Measurements from ENCODE around the gene TBX15.

The TBX15 gene

DNA sequence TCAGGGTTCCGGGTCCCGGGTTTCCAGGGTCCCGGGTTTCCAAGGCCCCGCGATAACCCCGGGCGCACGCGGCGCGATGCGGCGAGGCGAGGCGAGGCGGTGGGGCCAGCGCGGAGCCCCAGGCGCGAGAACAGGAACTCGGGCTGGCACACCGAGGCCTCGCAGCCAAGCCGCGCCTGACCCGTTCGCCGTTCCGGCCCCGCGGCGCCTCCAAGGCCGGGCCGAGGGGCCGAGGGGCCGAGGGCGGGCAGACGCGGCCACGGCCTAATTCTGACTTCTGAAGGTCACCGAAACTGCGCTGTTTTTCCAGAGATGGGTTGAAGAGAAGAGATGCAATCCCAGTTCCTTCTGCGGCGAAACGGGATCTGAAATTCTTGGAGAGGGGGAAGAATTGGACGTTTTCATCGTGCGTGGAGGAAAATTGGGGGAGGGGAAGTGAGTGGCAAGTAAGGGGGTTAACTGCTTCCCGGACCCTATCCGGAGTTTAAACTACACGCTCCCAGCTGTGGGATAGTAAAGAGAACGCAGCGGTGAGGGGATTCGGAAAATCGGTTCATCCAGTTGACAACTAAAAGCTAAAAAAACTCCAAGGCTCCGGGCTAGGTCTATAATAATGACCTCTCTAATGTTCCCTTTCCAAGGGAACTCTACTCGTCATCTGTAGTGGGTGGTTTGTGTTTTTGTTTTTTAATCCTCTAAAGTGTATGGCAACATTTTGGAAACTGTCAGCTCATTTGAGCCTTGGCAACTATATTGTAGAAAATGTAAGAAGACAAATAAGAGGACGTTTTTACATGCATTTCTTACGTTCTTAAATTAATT, 8.2 kb downstream of the TBX15 start:
- ChIA-PET POLR2A (no interaction called here), CTCF (interaction anchor here (3.5 kb wide), 1 partner anchor 29 kb away, joined by 13 read pairs; no protein-coding TSS in a partner anchor)

DNA sequence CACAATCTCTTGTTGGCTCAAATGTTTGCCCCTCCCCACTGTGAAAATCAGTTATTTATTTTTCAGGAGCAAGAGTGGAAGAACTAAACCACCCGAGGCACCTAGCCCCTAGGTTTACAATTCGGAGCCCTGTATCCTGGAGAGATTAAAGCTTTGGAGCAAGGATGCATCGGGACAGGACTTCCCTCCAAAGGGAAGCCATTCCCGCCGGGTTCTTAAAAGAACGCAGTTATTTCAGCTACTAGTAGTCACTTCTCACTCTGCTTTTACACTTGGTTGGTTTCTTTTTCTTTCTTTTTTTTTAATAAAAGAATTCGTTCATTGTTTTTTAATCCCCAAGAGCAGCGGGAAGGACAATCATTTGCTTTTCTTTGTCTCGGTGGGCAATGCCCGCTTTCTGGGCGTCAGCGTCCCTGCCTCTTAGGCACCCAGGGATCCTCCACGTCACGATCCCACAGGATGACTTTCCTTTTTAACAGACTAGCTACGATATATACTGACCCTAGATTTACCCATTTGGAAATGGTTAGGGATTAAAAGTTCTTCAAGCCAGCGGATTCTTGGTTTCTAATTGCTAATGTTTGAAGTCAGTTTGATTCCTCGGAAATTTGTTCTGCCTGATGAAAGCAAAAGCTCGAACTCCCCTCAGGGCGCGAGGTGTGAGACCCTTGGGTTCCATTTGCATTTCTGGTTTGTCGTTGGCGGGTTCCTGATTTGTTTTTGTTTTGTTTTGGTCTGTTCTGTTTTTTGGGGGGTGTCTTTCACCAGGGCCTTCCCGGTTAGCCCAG, 9.0 kb downstream of the TBX15 start:
- 13% methylated on average over 19 of the region's 23 CpGs for WGBS (ENCODE audit: insufficient coverage)
- peaks cover 0 to 15% (median 0%) of the 10 kb centered on the region in 5 experiments for H3K9me3 ChIP-seq (ENCODE audit: control extremely low read depth in 1 of 5, control insufficient read depth in 4 of 5, insufficient read depth in 2 of 5, low read depth in 1 of 5, low read length in 4 of 5)
- ChIA-PET POLR2A (interaction anchor here (0.9 kb wide), 1 partner anchor 10 kb away, joined by 3 read pairs; no protein-coding TSS in a partner anchor), CTCF (interaction anchor here (1.0 to 3.5 kb wide), 3 partner anchors 17 to 30 kb away, joined by 4 to 13 read pairs (median 4); no protein-coding TSS in a partner anchor)
- H3K36me3 ChIP-seq (ENCODE audit: control insufficient read depth in 4 of 4, insufficient read depth in 4 of 4, low read length in 3 of 4), result no peaks in the 10 kb centered on the region
- H3K27me3 ChIP-seq (replicated peaks in 2 of 5; ENCODE audit: control insufficient read depth in 4 of 5, insufficient read depth in 5 of 5, low read length in 4 of 5), result peaks cover 36 to 99% (median 62%) of the 10 kb centered on the region in 5 experiments
- H3K27ac ChIP-seq (ENCODE audit: insufficient read depth in 1 of 2, low read depth in 1 of 2, low read length in 2 of 2, poor library complexity in 1 of 2, severe bottlenecking in 2 of 2), result no peak overlapping the region
- H3K4me1 ChIP-seq (ENCODE audit: control extremely low read depth in 1 of 4, control insufficient read depth in 4 of 4, insufficient read depth in 4 of 4, low read length in 3 of 4), result peaks cover 0 to 11% (median 6%) of the 10 kb centered on the region in 4 experiments
- DNase-seq, result no peak
- H3K4me3 ChIP-seq (ENCODE audit: control insufficient read depth in 1 of 7, extremely low read depth in 1 of 7, insufficient read depth in 4 of 7, low read depth in 2 of 7, low read length in 6 of 7), result no peak overlapping the region

More for the DNA sequence above, 8.2 kb downstream of the TBX15 start:
- no peak overlapping the region for H3K4me3 ChIP-seq (ENCODE audit: control insufficient read depth in 1 of 7, extremely low read depth in 1 of 7, insufficient read depth in 4 of 7, low read depth in 2 of 7, low read length in 6 of 7)
- peaks cover 0 to 15% (median 0%) of the 10 kb centered on the region in 5 experiments for H3K9me3 ChIP-seq (ENCODE audit: control extremely low read depth in 1 of 5, control insufficient read depth in 4 of 5, insufficient read depth in 2 of 5, low read depth in 1 of 5, low read length in 4 of 5)
- no peaks in the 10 kb centered on the region for H3K36me3 ChIP-seq (ENCODE audit: control insufficient read depth in 4 of 4, insufficient read depth in 4 of 4, low read length in 3 of 4)
- H3K27me3 ChIP-seq (replicated peaks in 2 of 5; ENCODE audit: control insufficient read depth in 4 of 5, insufficient read depth in 5 of 5, low read length in 4 of 5), result peaks cover 30 to 99% (median 64%) of the 10 kb centered on the region in 5 experiments
- no peak for DNase-seq
- H3K27ac ChIP-seq (ENCODE audit: insufficient read depth in 1 of 2, low read depth in 1 of 2, low read length in 2 of 2, poor library complexity in 1 of 2, severe bottlenecking in 2 of 2), result no peak overlapping the region
- peaks cover 0 to 18% (median 12%) of the 10 kb centered on the region in 4 experiments for H3K4me1 ChIP-seq (ENCODE audit: control extremely low read depth in 1 of 4, control insufficient read depth in 4 of 4, insufficient read depth in 4 of 4, low read length in 3 of 4)
- 5% methylated on average over 47 of the region's 59 CpGs for WGBS (ENCODE audit: insufficient coverage)

DNA sequence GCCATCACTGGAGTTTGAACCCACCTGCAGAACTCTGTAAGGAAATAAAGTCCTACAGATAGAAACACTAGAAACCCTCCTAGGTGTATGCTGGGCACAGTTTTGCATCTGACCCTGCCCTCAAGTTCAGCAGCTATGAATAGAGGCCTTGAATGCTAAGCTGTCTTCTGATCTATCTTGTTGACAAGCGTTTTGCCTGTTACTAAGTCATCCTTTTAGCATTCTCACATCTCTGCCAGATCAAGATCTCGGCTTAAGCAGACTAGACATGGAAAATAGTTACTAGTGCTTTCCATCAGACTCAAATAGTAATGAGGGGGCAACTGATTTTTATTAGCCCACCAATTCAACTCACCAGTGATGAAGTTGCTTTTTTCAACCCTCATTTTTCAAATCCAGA, 10.5 kb downstream of the TBX15 start:
- POLR2A ChIA-PET, result no interaction called here
- peaks cover 0 to under 1% (median 0%) of the 10 kb centered on the region in 5 experiments for H3K9me3 ChIP-seq (ENCODE audit: control extremely low read depth in 1 of 5, control insufficient read depth in 4 of 5, insufficient read depth in 2 of 5, low read depth in 1 of 5, low read length in 4 of 5)
- CTCF ChIA-PET, result interaction anchor here (1.0 to 1.7 kb wide), 3 partner anchors 15 to 31 kb away, joined by 3 to 7 read pairs (median 4); no protein-coding TSS in a partner anchor
- H3K4me1 ChIP-seq (ENCODE audit: control extremely low read depth in 1 of 4, control insufficient read depth in 4 of 4, insufficient read depth in 4 of 4, low read length in 3 of 4), result peaks cover 0 to 9% (median 4%) of the 10 kb centered on the region in 4 experiments
- no peaks in the 10 kb centered on the region for H3K36me3 ChIP-seq (ENCODE audit: control insufficient read depth in 4 of 4, insufficient read depth in 4 of 4, low read length in 3 of 4)
- no peak overlapping the region for H3K27ac ChIP-seq (ENCODE audit: insufficient read depth in 1 of 2, low read depth in 1 of 2, low read length in 2 of 2, poor library complexity in 1 of 2, severe bottlenecking in 2 of 2)
- 50% methylated on average over 2 of the region's 2 CpGs for WGBS (ENCODE audit: insufficient coverage)
- no peak for DNase-seq
- H3K4me3 ChIP-seq (ENCODE audit: control insufficient read depth in 1 of 7, extremely low read depth in 1 of 7, insufficient read depth in 4 of 7, low read depth in 2 of 7, low read length in 6 of 7), result no peak overlapping the region
- H3K27me3 ChIP-seq (replicated peaks in 2 of 5; ENCODE audit: control insufficient read depth in 4 of 5, insufficient read depth in 5 of 5, low read length in 4 of 5), result peaks cover 37 to 98% (median 49%) of the 10 kb centered on the region in 5 experiments

DNA sequence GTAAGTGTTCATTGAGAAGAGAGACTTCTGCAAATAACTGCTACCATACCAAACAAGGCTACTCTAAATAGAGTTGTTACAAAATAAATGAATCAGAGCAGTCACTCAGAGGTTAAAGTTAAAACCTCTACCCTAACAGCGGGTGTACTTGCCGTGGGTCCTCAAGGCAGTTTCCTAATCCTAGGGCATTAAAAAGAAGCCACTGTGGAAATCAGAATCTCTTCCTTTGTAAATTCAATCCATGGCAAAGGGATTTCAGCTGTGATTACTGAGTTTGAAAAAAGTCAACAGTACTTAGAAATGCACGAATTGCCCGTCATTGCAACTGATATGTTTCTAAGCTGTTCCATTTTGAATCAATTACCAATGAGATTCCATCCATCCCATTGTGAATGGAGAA, 13.5 kb downstream of the TBX15 start:
- Histone ChIP-seq H3K36me3 (ENCODE audit: control insufficient read depth in 4 of 4, insufficient read depth in 4 of 4, low read length in 3 of 4) (no peaks in the 10 kb centered on the region), H3K4me1 (ENCODE audit: control extremely low read depth in 1 of 4, control insufficient read depth in 4 of 4, insufficient read depth in 4 of 4, low read length in 3 of 4) (peaks cover 0 to 4% (median 2%) of the 10 kb centered on the region in 4 experiments), H3K27ac (ENCODE audit: insufficient read depth in 1 of 2, low read depth in 1 of 2, low read length in 2 of 2, poor library complexity in 1 of 2, severe bottlenecking in 2 of 2) (no peak overlapping the region), H3K27me3 (replicated peaks in 2 of 5; ENCODE audit: control insufficient read depth in 4 of 5, insufficient read depth in 5 of 5, low read length in 4 of 5) (peaks cover 15 to 88% (median 37%) of the 10 kb centered on the region in 5 experiments), H3K9me3 (ENCODE audit: control extremely low read depth in 1 of 5, control insufficient read depth in 4 of 5, insufficient read depth in 2 of 5, low read depth in 1 of 5, low read length in 4 of 5) (peaks cover 0 to 3% (median 0%) of the 10 kb centered on the region in 5 experiments), H3K4me3 (ENCODE audit: control insufficient read depth in 1 of 7, extremely low read depth in 1 of 7, insufficient read depth in 4 of 7, low read depth in 2 of 7, low read length in 6 of 7) (no peak overlapping the region)
- WGBS (ENCODE audit: insufficient coverage), result 88% methylated on average over 4 of the region's 4 CpGs
- no peak for DNase-seq
- CTCF ChIA-PET, result no interaction called here
- POLR2A ChIA-PET, result no interaction called here

DNA sequence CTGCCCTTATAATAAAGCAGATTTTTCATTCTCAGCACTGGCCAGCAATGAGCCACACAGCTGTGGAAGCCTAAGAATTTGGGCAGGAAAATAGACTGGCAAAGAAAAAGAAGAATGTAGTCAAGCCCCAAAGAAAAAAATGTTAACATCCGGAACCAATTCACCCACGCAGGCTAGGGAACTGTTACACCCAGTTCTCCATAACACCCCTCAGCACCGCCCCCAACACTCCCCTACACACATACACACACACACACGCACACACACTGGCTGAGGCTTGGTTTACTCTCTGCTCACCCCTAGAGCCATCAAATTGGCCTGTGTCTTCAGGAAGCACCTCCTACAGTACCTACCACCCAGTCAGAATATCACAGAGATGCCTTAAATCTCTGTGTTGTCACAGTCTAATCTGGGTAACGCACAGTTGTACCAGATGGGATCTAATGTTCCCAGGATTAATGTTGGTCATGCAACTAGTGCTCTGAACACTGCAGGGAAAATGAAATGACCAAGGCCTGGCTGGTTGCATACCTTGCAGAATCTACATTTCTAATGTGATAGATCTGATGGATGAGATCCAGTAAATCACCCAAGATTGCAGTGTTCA, 14.5 kb downstream of the TBX15 start:
- Histone ChIP-seq H3K4me3 (ENCODE audit: control insufficient read depth in 1 of 7, extremely low read depth in 1 of 7, insufficient read depth in 4 of 7, low read depth in 2 of 7, low read length in 6 of 7) (no peak overlapping the region), H3K27ac (ENCODE audit: insufficient read depth in 1 of 2, low read depth in 1 of 2, low read length in 2 of 2, poor library complexity in 1 of 2, severe bottlenecking in 2 of 2) (no peak overlapping the region), H3K36me3 (ENCODE audit: control insufficient read depth in 4 of 4, insufficient read depth in 4 of 4, low read length in 3 of 4) (no peaks in the 10 kb centered on the region), H3K4me1 (ENCODE audit: control extremely low read depth in 1 of 4, control insufficient read depth in 4 of 4, insufficient read depth in 4 of 4, low read length in 3 of 4) (no peaks in the 10 kb centered on the region), H3K9me3 (ENCODE audit: control extremely low read depth in 1 of 5, control insufficient read depth in 4 of 5, insufficient read depth in 2 of 5, low read depth in 1 of 5, low read length in 4 of 5) (peaks cover 0 to 3% (median 0%) of the 10 kb centered on the region in 5 experiments), H3K27me3 (replicated peaks in 2 of 5; ENCODE audit: control insufficient read depth in 4 of 5, insufficient read depth in 5 of 5, low read length in 4 of 5) (peaks cover 15 to 78% (median 29%) of the 10 kb centered on the region in 5 experiments)
- no CpG with 5 or more reads among the region's 5 CpGs for WGBS (ENCODE audit: insufficient coverage)
- POLR2A ChIA-PET, result no interaction called here
- DNase-seq, result no peak
- CTCF ChIA-PET, result no interaction called here

DNA sequence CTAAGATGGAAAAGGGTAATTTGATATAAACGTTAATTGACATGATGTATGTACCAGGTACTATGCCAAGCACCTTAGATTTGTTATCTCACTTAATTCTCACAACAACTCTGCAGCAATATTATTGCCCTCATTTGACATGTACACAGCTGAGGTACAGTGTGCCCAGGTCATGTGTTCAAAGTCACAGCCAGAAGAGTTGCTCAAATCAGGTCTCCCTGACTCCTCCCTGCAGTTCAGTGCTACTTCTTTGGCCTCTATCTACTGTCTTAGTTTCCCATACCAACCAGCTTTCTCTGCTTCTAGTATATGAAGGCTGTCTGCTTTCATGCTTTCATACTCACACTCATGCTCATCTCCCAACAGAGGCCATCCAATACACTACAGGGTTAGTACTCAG, 15.1 kb downstream of the TBX15 start:
- ChIA-PET CTCF (no interaction called here), POLR2A (no interaction called here)
- no peak overlapping the region for H3K4me3 ChIP-seq (ENCODE audit: control insufficient read depth in 1 of 7, extremely low read depth in 1 of 7, insufficient read depth in 4 of 7, low read depth in 2 of 7, low read length in 6 of 7)
- WGBS (ENCODE audit: insufficient coverage), result no CpG with 5 or more reads among the region's 1 CpG
- DNase-seq, result no peak
- H3K36me3 ChIP-seq (ENCODE audit: control insufficient read depth in 4 of 4, insufficient read depth in 4 of 4, low read length in 3 of 4), result no peaks in the 10 kb centered on the region
- peaks cover 0 to 3% (median 0%) of the 10 kb centered on the region in 5 experiments for H3K9me3 ChIP-seq (ENCODE audit: control extremely low read depth in 1 of 5, control insufficient read depth in 4 of 5, insufficient read depth in 2 of 5, low read depth in 1 of 5, low read length in 4 of 5)
- H3K4me1 ChIP-seq (ENCODE audit: control extremely low read depth in 1 of 4, control insufficient read depth in 4 of 4, insufficient read depth in 4 of 4, low read length in 3 of 4), result no peaks in the 10 kb centered on the region
- H3K27ac ChIP-seq (ENCODE audit: insufficient read depth in 1 of 2, low read depth in 1 of 2, low read length in 2 of 2, poor library complexity in 1 of 2, severe bottlenecking in 2 of 2), result no peak overlapping the region
- peaks cover 13 to 72% (median 29%) of the 10 kb centered on the region in 5 experiments for H3K27me3 ChIP-seq (replicated peaks in 2 of 5; ENCODE audit: control insufficient read depth in 4 of 5, insufficient read depth in 5 of 5, low read length in 4 of 5)

Measured in common myeloid progenitor, CD34-positive (primary cell).